Smooth muscle cell (in vitro differentiated cells): ENCODE measurements around the gene PFN3. TPM values are rescaled to one million over a fixed set of nuclear protein-coding genes. Genes with fewer than 3 reads are reported as not detected.

ENCODE experiments used
- DNase-seq: peaks from one replicate; lab custom pipeline; 2025; ENCODE audit not compliant: unreplicated experiment; lab: John Stamatoyannopoulos, UW
- H2AFZ ChIP-seq: fragments of 200-600 bp; sonication (generic); 2 replicates; pipeline ENCODE4 v1.6.0; 2016; ENCODE audit warnings: antibody characterized with exemption, low read depth, mild to moderate bottlenecking
- H3F3A ChIP-seq: fragments of 200-600 bp; sonication (generic); 2 replicates; pipeline ENCODE4 v1.6.0; 2017; ENCODE audit warnings: antibody characterized with exemption, low read depth
- H3K27ac ChIP-seq: fragments of 200-600 bp; sonication (generic); 2 replicates; pipeline ENCODE4 v1.5.1; 2016; ENCODE audit warnings: low read depth, mild to moderate bottlenecking
- H3K27me3 ChIP-seq: fragments of 200-600 bp; sonication (generic); 2 replicates; pipeline ENCODE4 v1.6.1; 2016; ENCODE audit warnings: low read depth, mild to moderate bottlenecking
- H3K36me3 ChIP-seq: fragments of 200-600 bp; sonication (generic); 2 replicates; pipeline ENCODE4 v1.5.1; 2016; ENCODE audit warnings: low read depth
- H3K4me1 ChIP-seq: fragments of 200-600 bp; sonication (generic); 2 replicates; pipeline ENCODE4 v1.5.1; 2016; ENCODE audit warnings: low read depth
- H3K4me2 ChIP-seq: fragments of 200-600 bp; sonication (generic); 2 replicates; pipeline ENCODE4 v1.6.0; 2016; ENCODE audit warnings: mild to moderate bottlenecking
- H3K4me3 ChIP-seq: fragments of 200-600 bp; sonication (generic); 2 replicates; pipeline ENCODE4 v1.5.1; 2016; ENCODE audit warnings: mild to moderate bottlenecking
- H3K79me2 ChIP-seq: fragments of 200-600 bp; sonication (generic); 2 replicates; pipeline ENCODE4 v1.6.0; 2016; ENCODE audit warnings: low read depth, mild to moderate bottlenecking
- H3K9ac ChIP-seq: fragments of 200-600 bp; sonication (generic); 2 replicates; pipeline ENCODE4 v1.6.0; 2016; ENCODE audit warnings: low read depth
- H3K9me3 ChIP-seq: fragments of 200-600 bp; sonication (generic); replicated peaks from 2 replicates; pipeline ENCODE4 v1.5.1; 2016; ENCODE audit warnings: low read depth
- H4K20me1 ChIP-seq: fragments of 200-600 bp; sonication (generic); 2 replicates; pipeline ENCODE4 v1.6.0; 2016; ENCODE audit warnings: low read depth
- CTCF ChIP-seq: fragments of 200-600 bp; sonication (generic); IDR thresholded peaks from 2 replicates; pipeline ENCODE4 v1.5.1; 2017; ENCODE audit warnings: borderline replicate concordance, mild to moderate bottlenecking, antibody characterized with exemption; ENCODE audit not compliant: insufficient read depth, poor library complexity, severe bottlenecking
- WGBS: methylation state at CpG from one replicate; pipeline ENCODE4 v1.1.7; 2016; ENCODE audit warnings: low lambda C conversion rate; 5-methylcytosine and 5-hydroxymethylcytosine counted together
- polyA plus RNA-seq: library from polyadenylated mRNA; unstranded; fragments of >200 nt; fragmentation: Nextera tagmentation; extraction: Ambion mirVana; gene quantifications from 2 replicates; pipeline ENCODE4 v1.2.1, GENCODE V29; 2016
- total RNA-seq: library from RNA; depleted of rRNA; stranded (reverse); fragments of >200 nt; gene quantifications from 2 replicates; pipeline ENCODE4 v1.2.3, GENCODE V29; 2014

Gene PFN3
- total and polyA plus RNA-seq, 2 experiments from 2014 or later = not detected

- H3K9me3 ChIP-seq = no peaks in the 10 kb centered on the region
- peaks cover 11% of the 10 kb centered on the region for H3F3A ChIP-seq
- no peaks in the 10 kb centered on the region for H3K27me3 ChIP-seq
- no peaks in the 10 kb centered on the region for H3K4me1 ChIP-seq
- no peak overlapping the region for H3K4me3 ChIP-seq
- TF ChIP-seq CTCF = no peak
- H3K27ac ChIP-seq = no peak overlapping the region
- H3K36me3 ChIP-seq = no peaks in the 10 kb centered on the region
- 93% methylated on average over 14 of the region's 14 CpGs for WGBS
- H4K20me1 ChIP-seq = peaks cover 3% of the 10 kb centered on the region
- DNase-seq = no peak
- H3K9ac ChIP-seq = no peak overlapping the region
- H3K79me2 ChIP-seq = no peaks in the 10 kb centered on the region
- no peak overlapping the region for H2AFZ ChIP-seq
- no peak overlapping the region for H3K4me2 ChIP-seq
Observed at GRCh38 chr5:177387405-177387804, 13.1 kb downstream of the PFN3 start.

GRCh38 chr5:177386542-177386941 lies 13.9 kb downstream of the PFN3 start:
- Histone ChIP-seq H3K27me3 (no peaks in the 10 kb centered on the region), H3K4me2 (no peak overlapping the region), H3F3A (peaks cover 11% of the 10 kb centered on the region), H3K9ac (no peak overlapping the region), H2AFZ (no peak overlapping the region), H3K9me3 (no peaks in the 10 kb centered on the region), H3K4me3 (no peak overlapping the region), H3K36me3 (no peaks in the 10 kb centered on the region), H4K20me1 (peaks cover 3% of the 10 kb centered on the region), H3K4me1 (no peaks in the 10 kb centered on the region), H3K27ac (no peak overlapping the region), H3K79me2 (no peaks in the 10 kb centered on the region)
- 83% methylated on average over 8 of the region's 8 CpGs for WGBS
- no peak for DNase-seq
- TF ChIP-seq CTCF = no peak

- no peaks in the 10 kb centered on the region for H3K36me3 ChIP-seq
- H3K79me2 ChIP-seq = no peaks in the 10 kb centered on the region
- peaks cover 3% of the 10 kb centered on the region for H4K20me1 ChIP-seq
- no peak for DNase-seq
- H3K4me3 ChIP-seq = no peak overlapping the region
- H3K4me2 ChIP-seq = no peak overlapping the region
- WGBS = 88% methylated on average over 11 of the region's 11 CpGs
- no peak overlapping the region for H2AFZ ChIP-seq
- H3K27ac ChIP-seq = no peak overlapping the region
- no peaks in the 10 kb centered on the region for H3K4me1 ChIP-seq
- peaks cover 11% of the 10 kb centered on the region for H3F3A ChIP-seq
- H3K27me3 ChIP-seq = no peaks in the 10 kb centered on the region
- H3K9me3 ChIP-seq = no peaks in the 10 kb centered on the region
- H3K9ac ChIP-seq = no peak overlapping the region
- TF ChIP-seq CTCF = no peak
Observed at GRCh38 chr5:177385720-177386119, 14.7 kb downstream of the PFN3 start.

- no peaks in the 10 kb centered on the region for H3K79me2 ChIP-seq
- H3K4me3 ChIP-seq = no peak within 1 kb of the TSS
- no peak within 1 kb of the TSS for H3K27ac ChIP-seq
- DNase-seq = no peak
- H3K36me3 ChIP-seq = no peaks in the 10 kb centered on the region
- H3K9me3 ChIP-seq = no peaks in the 10 kb centered on the region
- no peaks in the 10 kb centered on the region for H3K27me3 ChIP-seq
- no peaks in the 10 kb centered on the region for H4K20me1 ChIP-seq
- H3K4me1 ChIP-seq = no peaks in the 10 kb centered on the region
- H3F3A ChIP-seq = peaks cover 10% of the 10 kb centered on the region
- no peak within 1 kb of the TSS for H2AFZ ChIP-seq
- WGBS = 75% methylated on average over 4 of the region's 4 CpGs
- H3K4me2 ChIP-seq = no peak within 1 kb of the TSS
- H3K9ac ChIP-seq = no peak within 1 kb of the TSS
- no peak for TF ChIP-seq CTCF
Observed at GRCh38 chr5:177384134-177384533, 16.3 kb downstream of the PFN3 start, which contains the start of gene SLC34A1. SLC34A1 (plus strand) TSS chr5:177384434; CDS start chr5:177385742, 1,308 bp downstream.
